ENCODE results near the gene FSTL5. TPM values are rescaled to one million over a fixed set of nuclear protein-coding genes. Genes with fewer than 3 reads are reported as not detected.
A peak's percentile ranks its signal among the peaks of the same experiment; 100 is the strongest.

FSTL5 gene
- total and polyA plus RNA-seq, 2 of the 8 experiments (the other 6 are each of a cell fraction or from before 2014, with no cell fraction given): 0.09 to 0.32 TPM

- no peak overlapping the region for H3K23ac ChIP-seq (ENCODE audit: insufficient read length)
- no peak overlapping the region for H2BK20ac ChIP-seq (ENCODE audit: low read length)
- no peak overlapping the region for H3K14ac ChIP-seq (ENCODE audit: insufficient read length)
These were observed 176.2 kb downstream of the FSTL5 start for GRCh38 chr4:161987611-161988010.

More at GRCh38 chr4:161987611-161988010, 176.2 kb downstream of the FSTL5 start:
- CTCF ChIA-PET (ENCODE audit: partially characterized antibody): no interaction called here
- H3K23me2 ChIP-seq (ENCODE audit: low read depth, low read length): no peaks in the 10 kb centered on the region
- TF ChIP-seq TEAD4 (IDR thresholded peaks at IDR 0.05; ENCODE audit: low read depth, low read length) (peak; percentile 75), YY1 (IDR thresholded peaks at IDR 0.05; ENCODE audit: low read depth, low read length) (peak; percentile 44; the same call in 1 of the 2 replicates), JUN (IDR thresholded peaks at IDR 0.05; ENCODE audit: low read depth, low read length) (no peak)
- no peak overlapping the region for H3K18ac ChIP-seq (ENCODE audit: extremely low read depth, low read length)
- no peak overlapping the region for H2BK5ac ChIP-seq (ENCODE audit: low read depth, low read length)
- no peak overlapping the region for H3K4me3 ChIP-seq (ENCODE audit: extremely low read depth in 1 of 4, insufficient read depth in 2 of 4, low read depth in 3 of 4, low read length in 4 of 4)
- H3K27ac ChIP-seq (ENCODE audit: low read depth, low read length): no peak overlapping the region
- FAIRE-seq (no peak), DNase-seq (ENCODE audit: low read depth in 1 of 2, low spot score in 2 of 2) (no peak)
- no peak overlapping the region for H2BK120ac ChIP-seq (replicated peaks; ENCODE audit: low read depth, low read length)
- POLR2A ChIA-PET (ENCODE audit: partially characterized antibody): no interaction called here
- H3K4me2 ChIP-seq (ENCODE audit: insufficient read depth in 1 of 2, low read depth in 2 of 2, low read length in 2 of 2): no peak overlapping the region
- no peak overlapping the region for H4K91ac ChIP-seq (replicated peaks; ENCODE audit: insufficient read length, low read length)
- H3K79me2 ChIP-seq (ENCODE audit: control insufficient read depth in 1 of 2, insufficient read depth in 2 of 2, low read length in 2 of 2): no peaks in the 10 kb centered on the region
- H3K4ac ChIP-seq (replicated peaks; ENCODE audit: insufficient read length, low read depth, low read length): no peak overlapping the region
- no peak overlapping the region for H3K9ac ChIP-seq (replicated peaks in 1 of 4; ENCODE audit: extremely low read depth in 1 of 4, low read depth in 3 of 4, low read length in 3 of 4)
- no peaks in the 10 kb centered on the region for H3K27me3 ChIP-seq (replicated peaks in 1 of 4; ENCODE audit: control insufficient read depth in 3 of 4, extremely low read depth in 1 of 4, insufficient read depth in 3 of 4, low read length in 3 of 4)
- H3K36me3 ChIP-seq (ENCODE audit: control insufficient read depth in 2 of 4, insufficient read depth in 4 of 4, low read length in 3 of 4): no peaks in the 10 kb centered on the region
- no peak overlapping the region for H4K5ac ChIP-seq (ENCODE audit: insufficient read length, low read depth, low read length)
- H2BK15ac ChIP-seq (ENCODE audit: low read length): no peak overlapping the region
- H4K20me1 ChIP-seq (replicated peaks in 1 of 2; ENCODE audit: control insufficient read depth in 1 of 2, insufficient read depth in 2 of 2, low read length in 2 of 2): no peaks in the 10 kb centered on the region
- 81% methylated on average over 1 of the region's 1 CpG; no CpG with 5 or more reads in 1 of the 2 experiments for WGBS, 2 experiments (ENCODE audit: extremely low coverage in 1 of 2, insufficient coverage in 1 of 2, insufficient read length in 1 of 2, insufficient replicate concordance in 2 of 2, low coverage in 1 of 2, low lambda C conversion rate in 2 of 2, missing lambda C conversion rate in 1 of 2)
- no peak overlapping the region for H4K8ac ChIP-seq (ENCODE audit: extremely low read depth, insufficient read depth, low read length)
- no peaks in the 10 kb centered on the region for H3K9me3 ChIP-seq (ENCODE audit: insufficient read depth in 2 of 2, low read depth in 1 of 2, low read length in 1 of 2)
- H3K79me1 ChIP-seq (ENCODE audit: low read depth, low read length): no peaks in the 10 kb centered on the region
- no peak overlapping the region for H2AK5ac ChIP-seq (ENCODE audit: low read depth, low read length)
- no peak overlapping the region for H2BK12ac ChIP-seq (ENCODE audit: low read depth, low read length)
- H3K56ac ChIP-seq (replicated peaks; ENCODE audit: insufficient read length, low read depth, low read length): no peak overlapping the region
- H2AFZ ChIP-seq (ENCODE audit: low read length): no peak overlapping the region
- H3K4me1 ChIP-seq (replicated peaks in 1 of 4; ENCODE audit: control insufficient read depth in 3 of 4, insufficient read depth in 4 of 4, low read length in 3 of 4): peaks cover 0 to 4% (median 0%) of the 10 kb centered on the region in 4 experiments; a peak in 2 of 7 replicates

Measured in H1 (cell line).